GM21381 (cell line): ENCODE results near the gene CHCHD3.

Experiments
- ATAC-seq: cut with Tn5 transposase; IDR thresholded peaks from one replicate; pipeline ENCODE4 v1.9.1; 2021; ENCODE audit warnings: mild to moderate bottlenecking, moderate library complexity; ENCODE audit not compliant: unreplicated experiment

The CHCHD3 gene

DNA sequence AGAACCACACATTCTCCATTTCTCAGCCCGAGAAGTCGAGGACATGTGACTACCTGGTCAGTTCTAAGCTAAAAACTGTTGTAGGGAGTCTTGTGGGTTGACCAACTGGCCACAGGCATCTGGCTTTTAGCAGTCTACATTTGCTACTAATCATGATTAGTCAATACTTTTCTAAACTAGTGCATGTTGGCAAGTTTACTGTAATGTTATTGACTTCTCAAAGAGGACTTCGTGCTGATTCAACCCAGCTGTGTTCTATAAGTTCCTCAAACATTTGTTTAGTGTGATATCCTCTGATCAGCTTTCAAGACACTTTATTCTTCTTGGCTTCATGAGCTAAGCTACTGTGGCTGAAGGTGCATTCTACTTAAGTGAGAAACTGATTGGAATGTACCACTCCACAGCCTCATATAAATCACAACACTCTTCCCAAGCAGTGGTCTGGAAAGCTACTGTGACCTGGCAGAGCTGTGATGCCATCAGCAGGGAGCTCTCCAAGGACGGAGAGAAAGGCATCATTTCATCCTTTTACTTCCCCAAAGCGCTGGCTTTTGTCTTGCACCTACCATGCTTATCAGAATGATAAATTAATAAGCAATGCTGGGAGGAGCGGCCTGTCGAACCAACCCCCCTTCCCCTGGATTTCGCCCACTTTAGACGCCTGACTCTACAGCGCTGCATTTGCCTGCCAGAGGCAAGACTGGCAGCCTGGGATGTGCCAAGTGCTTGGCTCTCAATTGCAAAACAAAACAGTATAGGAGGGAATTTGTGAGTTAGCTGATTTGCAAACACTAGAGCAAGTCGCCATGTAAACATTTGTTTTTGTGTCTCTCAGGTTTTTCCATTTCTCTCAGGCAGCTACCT is 298.9 kb downstream of the CHCHD3 start:
- ATAC-seq, result no peak

- no peak for ATAC-seq
These were observed 301.1 kb downstream of the CHCHD3 start for GRCh38 chr7:132780822-132781221.

DNA sequence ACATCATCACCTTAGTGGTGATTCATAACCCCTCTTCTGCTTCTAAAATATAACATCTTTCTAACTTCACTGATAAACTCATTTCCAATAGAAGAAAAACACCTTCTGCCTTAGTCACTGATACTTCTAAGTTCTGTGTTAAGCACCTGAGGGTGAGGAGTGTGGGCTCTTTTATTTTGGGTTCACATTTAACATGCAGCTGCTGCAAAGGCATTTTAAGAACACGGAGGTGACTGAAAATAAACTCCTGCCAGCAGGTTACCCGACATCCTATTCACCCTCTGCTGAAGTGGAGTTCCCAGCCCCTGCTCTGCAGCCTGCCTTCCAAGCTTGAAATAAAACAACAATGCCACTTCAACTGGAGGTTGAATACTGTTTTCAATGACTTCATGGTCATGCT is 302.7 kb downstream of the CHCHD3 start:
- no peak for ATAC-seq

DNA sequence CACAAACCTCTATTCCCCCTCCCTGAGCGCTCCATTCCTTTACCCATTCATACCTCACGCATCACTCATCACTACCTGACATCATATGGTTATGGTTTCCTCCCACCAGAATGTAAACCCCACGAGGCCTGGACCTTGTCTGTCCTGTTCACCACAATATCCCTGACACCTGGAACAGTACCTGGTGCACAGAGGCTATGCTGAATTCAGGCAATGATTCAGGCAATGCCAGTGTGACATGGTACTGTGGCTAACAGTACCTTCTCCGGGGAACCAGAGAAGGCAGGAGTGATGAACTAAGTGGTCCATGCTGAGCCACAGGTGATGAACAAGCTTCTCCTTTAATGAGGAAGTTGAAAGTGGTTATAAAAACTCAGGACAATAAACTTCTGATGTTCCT is 303.1 kb downstream of the CHCHD3 start:
- no peak for ATAC-seq

DNA sequence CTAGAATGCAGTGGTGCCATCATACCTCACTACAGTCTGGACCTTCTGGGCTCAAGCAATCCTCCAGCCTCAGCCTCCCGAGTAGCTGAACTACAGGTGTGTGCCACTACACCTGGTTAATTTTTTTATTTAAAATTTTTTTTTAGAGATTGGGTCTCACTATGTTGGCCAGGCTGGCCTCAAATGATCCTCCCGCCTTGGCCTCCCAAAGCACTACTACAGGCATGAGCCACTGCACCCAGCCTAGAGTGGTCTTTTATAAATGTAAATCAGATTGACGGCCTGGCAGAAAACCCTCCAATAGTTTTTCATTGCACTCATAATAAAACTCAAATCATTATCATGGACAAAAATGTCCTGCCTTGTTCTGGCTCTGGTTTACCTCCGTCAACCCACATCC is 303.9 kb downstream of the CHCHD3 start:
- no peak for ATAC-seq

DNA sequence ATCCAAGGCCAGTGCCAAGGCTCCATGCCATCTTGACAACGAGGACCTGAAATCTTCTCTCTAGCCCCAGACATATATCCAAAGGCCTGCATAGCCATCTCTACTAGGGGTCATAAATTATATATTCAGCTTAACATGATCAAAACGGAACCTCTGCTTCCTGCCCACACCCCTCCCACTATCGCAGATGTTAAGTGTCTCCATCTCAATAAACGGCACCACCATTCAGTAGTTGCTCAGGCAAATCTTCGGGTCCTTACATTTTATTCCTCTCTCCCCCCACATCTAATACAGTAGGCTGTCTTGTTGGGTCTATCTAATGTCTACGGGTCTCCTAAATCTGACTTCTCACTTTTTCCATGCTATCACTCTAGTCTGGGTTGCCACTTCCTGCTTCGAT is 304.5 kb downstream of the CHCHD3 start:
- ATAC-seq, result no peak

DNA sequence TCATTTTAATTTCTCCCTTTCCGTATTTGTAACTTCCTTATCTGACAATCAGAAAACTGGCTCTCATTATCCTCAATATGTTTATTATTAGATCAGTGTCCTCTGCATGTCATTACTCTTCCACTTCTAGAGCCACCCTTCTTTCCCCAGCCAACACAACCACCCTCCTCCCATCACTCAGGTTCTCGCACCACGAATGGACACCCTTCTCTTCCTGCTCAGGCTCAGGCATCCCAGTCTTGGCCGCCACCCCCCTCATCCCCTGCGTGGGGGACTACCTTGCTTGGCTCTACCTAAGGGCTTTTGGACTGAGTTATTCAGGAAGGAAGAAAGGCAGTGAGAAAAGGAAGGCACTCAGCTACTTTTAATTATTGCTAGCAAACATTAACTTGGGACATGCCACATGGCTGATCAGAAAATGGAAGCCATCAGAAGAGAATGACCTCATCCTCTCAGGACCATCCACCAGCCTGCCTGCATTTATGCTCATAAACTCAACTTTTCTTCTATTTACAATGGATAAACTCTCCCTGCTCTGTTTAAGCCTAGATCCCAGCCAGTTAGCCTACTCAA is 305.8 kb downstream of the CHCHD3 start:
- no peak for ATAC-seq

GRCh38 chr7:132773527-132773956 is 308.3 kb downstream of the CHCHD3 start:
- no peak for ATAC-seq

DNA sequence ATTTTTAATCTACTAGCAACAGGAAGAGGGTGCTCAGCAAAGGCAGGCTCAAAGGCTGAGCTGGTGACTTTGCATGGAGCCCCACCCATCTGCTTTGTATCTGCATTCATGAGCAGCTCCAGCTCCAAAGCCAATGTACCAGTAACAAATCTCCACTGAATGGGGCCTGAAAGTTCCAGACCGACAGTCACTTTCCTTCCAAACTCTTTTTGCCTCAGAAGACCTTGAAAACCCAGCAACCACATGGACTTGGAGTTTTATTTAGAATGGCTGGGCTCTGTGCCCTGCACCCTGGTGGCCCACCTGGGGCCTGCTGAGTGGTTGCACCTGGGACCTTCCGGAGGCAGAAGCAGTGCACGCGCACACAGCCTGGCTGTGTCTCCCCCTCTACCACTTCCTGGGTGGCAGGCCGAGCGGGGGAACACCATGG is 310.6 kb downstream of the CHCHD3 start:
- ATAC-seq, result no peak

DNA sequence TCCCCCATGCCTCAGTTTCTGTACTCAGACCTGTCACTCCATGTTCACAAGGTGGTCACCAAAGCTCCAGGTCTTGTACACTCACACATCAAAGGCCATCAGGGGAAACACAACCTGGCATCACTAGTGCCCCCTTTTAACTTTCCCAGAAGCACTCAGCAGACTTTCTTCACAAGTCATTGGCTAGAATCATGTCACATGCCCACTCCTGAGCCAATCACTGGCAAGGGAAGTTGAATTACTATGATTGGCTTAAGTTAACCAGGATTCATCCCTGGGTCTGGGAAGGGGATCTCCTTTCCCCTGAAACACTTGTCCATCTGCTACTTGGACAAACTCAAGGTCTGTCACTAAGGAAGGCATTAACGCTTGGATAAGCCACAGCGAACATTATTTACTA is 311.8 kb downstream of the CHCHD3 start:
- no peak for ATAC-seq

- no peak for ATAC-seq
These were observed 312.6 kb downstream of the CHCHD3 start for GRCh38 chr7:132769280-132769679.

- ATAC-seq, result no peak
These were observed 313.8 kb downstream of the CHCHD3 start for GRCh38 chr7:132768099-132768498.

- ATAC-seq, result no peak
These were observed 314.5 kb downstream of the CHCHD3 start for GRCh38 chr7:132767378-132767777.

- ATAC-seq, result no peak
These were observed 315.2 kb downstream of the CHCHD3 start for GRCh38 chr7:132766660-132767059.

DNA sequence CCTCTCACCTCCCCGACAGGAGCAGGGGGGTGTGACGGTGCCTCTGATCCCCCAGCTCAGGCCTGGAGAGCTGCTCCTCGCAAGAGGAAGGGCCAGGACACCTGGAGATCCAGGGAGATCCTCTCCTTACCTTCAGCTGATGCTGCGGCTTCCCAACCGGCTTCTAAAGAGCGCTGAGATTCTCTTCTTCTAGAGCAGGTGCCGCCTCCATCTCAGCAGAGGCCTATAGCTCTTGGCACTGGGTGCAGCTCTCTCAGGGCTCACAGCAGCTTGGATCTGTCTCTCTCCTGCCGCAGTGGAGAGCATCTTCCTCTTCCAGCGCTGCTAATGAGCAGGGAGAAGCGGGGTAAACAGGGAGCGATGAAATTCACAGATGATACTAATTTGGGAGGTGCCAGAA is 316.0 kb downstream of the CHCHD3 start:
- no peak for ATAC-seq

DNA sequence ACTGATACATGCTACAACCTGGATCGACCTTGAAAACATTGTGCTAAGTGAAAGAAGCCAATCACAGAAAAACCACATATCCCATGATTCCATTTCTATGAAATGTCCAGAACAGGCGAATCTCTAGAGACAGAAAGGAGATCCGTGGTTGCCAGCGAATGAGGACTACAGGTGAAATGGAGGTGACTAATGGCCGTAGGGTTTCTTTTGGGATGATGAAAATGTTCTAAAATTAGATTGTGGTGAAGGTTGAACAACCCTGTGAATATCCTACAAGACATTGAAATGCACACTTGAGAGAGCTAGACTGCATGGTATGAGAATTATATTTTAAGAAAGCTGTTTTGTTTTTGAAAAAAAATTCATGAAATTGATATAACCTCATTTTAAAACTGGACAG is 317.1 kb downstream of the CHCHD3 start:
- ATAC-seq, result no peak

DNA sequence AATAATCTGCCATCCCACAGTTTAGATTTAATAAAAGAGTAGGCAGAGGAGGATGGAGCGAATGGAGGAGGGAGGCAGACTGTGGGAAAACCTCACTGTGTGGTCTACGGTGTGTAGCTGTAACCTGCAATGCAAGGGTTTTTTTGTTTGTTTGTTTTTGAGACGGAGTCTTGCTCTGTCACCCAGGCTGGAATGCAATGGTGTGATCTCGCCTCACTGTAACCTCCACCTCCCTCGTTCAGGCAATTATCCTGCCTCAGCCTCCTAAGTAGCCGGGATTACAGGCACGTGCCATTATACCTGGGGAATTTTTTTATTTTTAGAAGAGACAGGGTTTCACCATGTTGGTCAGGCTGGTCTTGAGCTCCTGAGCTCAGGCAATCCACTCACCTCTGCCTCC is 321.0 kb downstream of the CHCHD3 start:
- no peak for ATAC-seq

- ATAC-seq, result no peak
These were observed 321.7 kb downstream of the CHCHD3 start for GRCh38 chr7:132760244-132760623.

GRCh38 chr7:132759482-132760243 is 322.2 kb downstream of the CHCHD3 start:
- no peak for ATAC-seq

- ATAC-seq, result no peak
These were observed 322.9 kb downstream of the CHCHD3 start for GRCh38 chr7:132758986-132759385.

DNA sequence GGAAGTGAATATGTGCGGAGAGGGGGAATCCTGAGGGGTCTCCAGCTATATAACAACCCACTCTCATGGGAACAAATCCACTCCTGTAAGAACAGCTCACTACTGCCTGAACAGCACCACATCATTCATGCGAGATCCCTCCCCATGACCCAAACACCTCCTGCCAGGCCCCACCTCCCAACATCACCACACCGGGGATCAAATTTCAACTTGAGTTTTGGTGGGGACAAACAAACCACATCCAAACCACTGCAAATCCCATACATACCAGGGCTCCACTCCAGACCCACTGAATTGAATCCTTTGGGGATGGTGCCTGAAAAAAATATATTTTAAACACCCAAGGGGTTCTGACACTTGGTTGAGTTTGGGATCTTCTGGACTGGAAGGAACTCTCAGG is 324.1 kb downstream of the CHCHD3 start:
- no peak for ATAC-seq

DNA sequence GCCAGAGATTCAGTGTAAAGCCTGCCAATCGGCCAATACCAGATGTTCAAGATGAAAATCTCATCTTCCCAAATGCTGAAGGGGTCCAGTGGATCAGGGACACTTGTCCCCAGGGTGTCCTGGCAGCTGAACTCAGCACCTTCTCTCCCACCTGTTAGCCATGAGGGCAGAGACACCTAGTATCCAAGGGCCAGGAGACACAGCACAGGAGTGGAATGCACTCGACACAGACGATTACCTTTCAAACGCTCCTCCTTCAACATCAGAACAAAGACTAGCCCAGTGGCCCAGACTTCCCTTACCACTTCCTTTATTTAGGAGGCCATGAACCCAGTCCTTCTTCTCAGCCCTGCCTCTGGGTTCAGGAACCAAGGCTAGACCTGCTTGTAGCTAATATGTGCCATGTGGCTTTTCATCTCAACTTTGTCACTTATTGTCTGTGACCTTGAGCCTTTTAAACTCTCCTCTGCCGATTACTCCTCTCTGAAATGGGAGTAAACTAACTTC is 325.4 kb downstream of the CHCHD3 start:
- no peak for ATAC-seq
